H1 (cell line): Measurements from ENCODE around the gene ADK.
"Not testable (repeated sequence)": the region's sequence is repeated elsewhere in the genome, so short reads cannot be mapped to it uniquely, and the experiment has no call there.

ENCODE experiments used
- CTCF ChIP-seq, 3 experiments: IDR thresholded peaks; 1 replicate in 2 of 3; 2 replicates in 1 of 3; pipeline versions ENCODE4 v1.5.1 to v1.6.1; 2011; ENCODE audit warnings: low read length in 3 of 3, mild to moderate bottlenecking in 3 of 3, inconsistent platforms in 2 of 3, low read depth in 1 of 3, moderate library complexity in 1 of 3; ENCODE audit not compliant: insufficient read depth in 1 of 3; ENCODE audit errors: control extremely low read depth in 1 of 3
- EP300 ChIP-seq, 2 experiments: IDR thresholded peaks; 1 replicate in 1 of 2; 2 replicates in 1 of 2; pipeline ENCODE4 v1.6.1; 2011 to 2012; ENCODE audit warnings: low read depth in 2 of 2, low read length in 2 of 2, mild to moderate bottlenecking in 2 of 2, borderline replicate concordance in 1 of 2, inconsistent platforms in 1 of 2, moderate library complexity in 1 of 2
- MAFK ChIP-seq: IDR thresholded peaks from 2 replicates; pipeline ENCODE4 v1.6.1; 2012; ENCODE audit warnings: low read depth, mild to moderate bottlenecking, improper control_type of control experiment, low read length
- MAX ChIP-seq: IDR thresholded peaks from 2 replicates; pipeline ENCODE4 v1.6.1; 2012; ENCODE audit warnings: inconsistent platforms
- POLR2AphosphoS5 ChIP-seq: IDR thresholded peaks from 2 replicates; pipeline ENCODE4 v1.6.1; 2011; ENCODE audit warnings: low read depth, low read length
- RFX5 ChIP-seq: IDR thresholded peaks from 2 replicates; pipeline ENCODE4 v1.6.1; 2011; ENCODE audit warnings: low read depth, low read length, improper control_type of control experiment, borderline replicate concordance

- not testable (repeated sequence) for TF ChIP-seq MAFK; CTCF (IDR thresholded peaks at IDR 0.05; ENCODE audit: control extremely low read depth in 1 of 3, insufficient read depth in 1 of 3, low read depth in 1 of 3, low read length in 3 of 3); EP300 (IDR thresholded peaks at IDR 0.05; ENCODE audit: borderline replicate concordance in 1 of 2, low read depth in 2 of 2, low read length in 2 of 2); POLR2AphosphoS5; RFX5; MAX
Observed at GRCh38 chr10:74498664-74499063, 347.6 kb downstream of the ADK start.
